Activated effector memory CD4-positive, alpha-beta T cell treated with Interleukin-2 at 50 U/mL for 16 hours (primary cell): ENCODE results near the gene SPATA19.

Experiments
- DNase-seq: peaks from one replicate; pipeline ENCODE4 v3.0.0-alpha.2; 2020

SPATA19 gene

DNA sequence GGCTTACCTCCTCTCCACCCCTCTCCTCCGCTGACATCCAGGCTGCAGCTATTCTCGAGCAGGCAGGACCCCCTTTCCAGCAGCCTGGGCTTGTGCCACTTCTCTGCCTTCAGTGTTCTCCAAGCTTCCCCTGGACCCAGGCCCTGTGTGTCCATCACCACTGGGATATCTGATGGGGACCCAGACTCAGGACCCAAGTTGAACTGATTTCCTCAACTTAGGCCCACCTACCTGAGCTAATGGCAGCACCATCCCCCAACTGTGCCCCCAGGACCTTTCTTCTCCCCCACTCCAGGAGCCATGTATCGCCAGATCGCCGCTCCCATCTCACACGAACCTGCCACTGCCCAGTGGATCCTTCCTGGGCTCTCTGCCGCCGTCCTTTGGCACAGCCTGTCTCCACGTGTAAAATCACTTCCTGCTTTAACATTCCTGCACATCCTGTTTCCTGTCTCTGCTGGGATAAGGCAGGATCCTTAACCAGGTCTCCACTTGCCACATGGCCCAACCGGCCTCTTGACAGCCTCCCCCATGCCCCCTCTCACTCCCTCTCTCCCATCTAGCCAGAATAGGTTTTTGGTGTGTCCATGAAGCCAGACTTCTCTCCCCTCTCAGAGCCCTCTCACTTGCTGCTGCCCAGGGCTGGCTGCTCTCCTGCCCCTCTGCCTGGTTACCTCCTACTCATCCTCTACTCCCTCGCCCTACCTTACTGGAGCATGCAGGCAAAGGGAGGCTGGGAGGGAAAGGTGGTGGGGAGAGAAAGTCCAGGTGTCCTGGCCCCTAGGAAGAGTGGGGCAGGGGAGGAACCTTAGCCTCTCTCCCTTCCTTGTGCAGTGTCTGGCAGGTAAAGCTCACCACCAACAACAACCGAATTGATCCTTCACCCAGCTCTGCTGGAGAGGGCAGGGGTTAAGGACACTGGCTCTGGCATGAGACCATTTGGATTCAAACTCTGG lies 9.4 kb downstream of the SPATA19 start:
- DNase-seq: no peak

DNA sequence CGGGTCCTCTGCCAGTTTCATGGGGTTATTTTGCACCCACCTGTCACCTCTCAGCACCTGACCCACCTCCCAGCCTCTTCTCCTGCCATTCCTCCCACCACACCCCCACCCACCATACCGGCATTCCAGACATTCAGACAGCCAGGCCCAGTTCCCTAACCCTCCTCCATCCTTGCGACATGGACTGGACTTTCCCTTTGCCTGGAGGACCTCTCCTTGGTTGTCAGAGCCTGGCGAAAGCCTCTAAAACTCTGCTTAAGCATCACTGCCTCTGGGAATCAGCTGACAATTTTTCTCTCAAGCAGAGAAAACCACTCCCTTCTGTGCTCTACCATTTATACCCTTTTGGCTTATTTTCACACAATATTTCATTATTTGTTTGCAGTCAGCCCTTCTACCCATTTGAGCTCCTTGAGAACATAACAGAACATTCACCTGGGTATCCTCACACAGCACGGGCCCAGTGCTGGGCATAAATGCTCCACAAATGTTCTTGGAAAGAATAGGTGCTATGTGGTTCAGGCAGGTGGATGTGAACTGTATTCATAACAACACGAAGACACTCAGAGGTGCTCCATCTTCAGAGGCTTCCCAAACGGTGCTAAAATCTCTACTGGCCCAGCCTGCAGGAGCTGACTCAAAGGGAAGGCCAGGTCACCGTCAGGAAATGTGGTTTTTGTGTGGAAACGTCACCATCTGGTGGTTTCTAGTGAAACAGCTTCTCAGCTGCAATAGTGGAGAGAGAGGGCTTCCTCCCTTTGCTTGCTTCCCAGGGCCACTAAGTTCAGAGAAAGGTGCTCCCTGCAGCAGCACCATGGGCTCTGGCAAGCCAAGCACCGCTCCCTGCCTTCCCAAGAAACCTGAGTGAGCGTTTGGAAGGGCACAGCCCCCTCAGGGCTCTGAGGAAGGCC lies 10.4 kb downstream of the SPATA19 start:
- DNase-seq: no peak

DNA sequence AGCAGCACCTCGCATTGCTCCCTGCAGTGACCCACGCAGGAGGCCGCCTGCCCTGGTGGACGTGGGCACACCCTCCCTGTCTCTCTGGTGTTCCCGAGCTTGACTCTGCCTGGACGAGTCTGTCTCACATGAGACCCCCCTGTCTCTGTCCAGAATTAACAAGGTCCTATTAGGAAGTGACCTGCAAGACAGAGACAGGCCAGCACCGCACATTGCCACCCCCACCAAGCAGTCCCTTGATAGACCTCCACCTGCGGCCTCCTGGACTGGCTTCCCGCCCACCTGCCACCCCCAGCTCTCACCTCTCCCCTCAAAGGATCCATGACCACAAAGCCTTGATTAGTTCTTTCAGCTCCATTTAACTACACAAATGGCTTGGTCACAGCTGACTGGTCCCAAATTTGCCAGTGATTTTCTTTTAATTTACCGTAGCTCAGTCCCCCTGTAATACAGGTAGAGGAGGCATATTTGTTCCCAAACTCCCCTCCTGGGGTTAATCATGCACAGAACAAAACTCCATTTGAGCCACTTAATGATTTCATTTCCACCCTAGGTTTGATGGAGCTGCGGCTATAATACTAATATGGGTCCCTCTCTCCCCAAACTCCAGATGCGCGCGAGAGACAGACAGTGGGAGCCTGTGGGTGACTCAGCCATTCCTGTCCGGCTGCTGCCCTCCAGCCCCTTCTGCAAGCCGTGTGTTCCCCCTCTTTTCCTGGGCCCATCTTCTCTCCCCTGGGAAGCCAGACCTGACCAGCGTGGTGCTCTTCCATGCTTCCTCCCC lies 11.2 kb downstream of the SPATA19 start:
- no peak for DNase-seq

DNA sequence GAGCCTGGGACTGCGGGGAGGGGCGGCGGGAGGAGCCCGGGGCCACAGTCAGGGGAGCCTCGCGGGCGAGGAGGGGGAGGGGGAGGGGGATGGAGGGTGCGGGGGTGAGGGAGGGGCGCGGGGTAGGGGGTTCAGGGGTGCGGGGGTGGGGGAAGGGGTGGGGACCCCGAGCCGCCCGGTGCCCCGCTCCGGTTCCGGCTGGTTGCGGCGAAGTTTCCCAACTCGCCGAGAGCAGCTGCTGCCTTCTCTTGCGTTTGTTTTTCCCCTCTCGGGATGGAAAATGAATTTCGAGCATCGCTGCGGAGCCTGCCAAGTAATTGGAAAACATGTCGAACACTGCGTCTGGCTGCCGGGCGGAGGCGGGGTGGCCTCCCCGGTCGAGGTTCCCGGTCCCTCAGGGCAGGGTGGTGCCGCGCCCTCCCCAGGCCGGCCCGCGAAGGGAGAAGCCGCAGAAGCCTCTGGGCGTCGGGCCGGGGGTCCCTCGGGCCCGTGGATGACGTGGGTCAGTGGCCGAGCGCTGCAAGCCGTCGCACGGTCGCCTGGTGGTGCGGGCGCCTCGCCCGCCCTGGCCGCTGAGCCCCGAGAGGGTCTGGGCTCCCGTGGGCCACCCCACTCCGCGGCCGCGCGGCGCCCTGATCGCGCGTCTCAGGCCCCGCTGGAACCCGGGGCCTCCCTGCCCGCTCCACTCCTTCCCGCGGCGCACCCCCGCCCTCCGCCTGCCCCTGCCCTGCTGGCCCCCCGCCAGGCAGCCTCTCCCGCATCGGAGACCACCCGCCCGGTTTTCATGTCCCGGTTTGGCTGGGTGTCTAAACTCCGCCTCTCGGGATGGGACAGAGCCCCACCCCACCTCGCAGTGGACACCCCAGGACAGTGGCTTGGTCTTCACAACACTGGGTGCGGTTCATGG lies 12.1 kb downstream of the SPATA19 start:
- no peak for DNase-seq

DNA sequence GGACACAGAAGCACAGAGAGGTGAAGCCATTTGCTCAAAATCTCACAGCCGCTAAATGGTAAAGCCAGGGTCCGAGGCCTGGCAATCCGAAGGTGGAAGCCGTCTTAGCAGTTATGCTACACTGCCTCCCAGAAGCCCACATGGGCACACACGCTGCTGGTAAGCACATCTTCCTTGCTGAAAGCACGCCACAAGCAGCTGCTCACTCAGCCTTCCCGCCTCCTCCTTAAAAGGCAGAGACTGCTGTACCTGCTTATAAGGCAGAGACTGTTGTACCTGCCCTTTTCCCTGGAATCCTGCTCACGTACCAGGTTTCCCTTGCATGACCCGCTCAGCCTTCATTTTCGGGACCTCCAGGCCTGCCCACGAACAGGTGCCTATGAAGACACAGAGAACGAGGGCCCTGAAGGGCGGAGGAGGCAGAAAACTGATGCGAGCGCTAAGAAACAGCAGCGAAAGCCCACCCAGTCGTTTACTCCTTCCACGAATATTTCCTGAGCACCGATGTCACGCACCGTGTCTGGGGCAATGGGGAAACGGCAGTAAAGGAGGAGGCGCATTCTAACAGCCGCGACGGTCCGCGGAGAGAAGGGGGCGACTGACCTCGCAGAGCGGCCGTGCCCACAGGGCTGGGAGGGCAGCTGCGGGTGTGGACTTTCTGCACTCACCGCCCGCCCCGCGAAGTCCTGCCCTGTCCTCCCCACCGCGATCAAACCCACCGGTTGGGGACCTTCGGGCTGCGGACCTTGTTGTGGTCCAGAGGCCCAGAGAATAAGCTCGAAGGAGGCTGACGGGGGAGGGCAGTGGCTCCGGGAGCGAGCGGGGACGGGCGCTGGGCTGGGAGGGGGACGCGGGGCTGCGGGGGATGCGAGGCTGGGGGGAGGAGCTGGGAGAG lies 13.0 kb downstream of the SPATA19 start:
- DNase-seq: no peak

DNA sequence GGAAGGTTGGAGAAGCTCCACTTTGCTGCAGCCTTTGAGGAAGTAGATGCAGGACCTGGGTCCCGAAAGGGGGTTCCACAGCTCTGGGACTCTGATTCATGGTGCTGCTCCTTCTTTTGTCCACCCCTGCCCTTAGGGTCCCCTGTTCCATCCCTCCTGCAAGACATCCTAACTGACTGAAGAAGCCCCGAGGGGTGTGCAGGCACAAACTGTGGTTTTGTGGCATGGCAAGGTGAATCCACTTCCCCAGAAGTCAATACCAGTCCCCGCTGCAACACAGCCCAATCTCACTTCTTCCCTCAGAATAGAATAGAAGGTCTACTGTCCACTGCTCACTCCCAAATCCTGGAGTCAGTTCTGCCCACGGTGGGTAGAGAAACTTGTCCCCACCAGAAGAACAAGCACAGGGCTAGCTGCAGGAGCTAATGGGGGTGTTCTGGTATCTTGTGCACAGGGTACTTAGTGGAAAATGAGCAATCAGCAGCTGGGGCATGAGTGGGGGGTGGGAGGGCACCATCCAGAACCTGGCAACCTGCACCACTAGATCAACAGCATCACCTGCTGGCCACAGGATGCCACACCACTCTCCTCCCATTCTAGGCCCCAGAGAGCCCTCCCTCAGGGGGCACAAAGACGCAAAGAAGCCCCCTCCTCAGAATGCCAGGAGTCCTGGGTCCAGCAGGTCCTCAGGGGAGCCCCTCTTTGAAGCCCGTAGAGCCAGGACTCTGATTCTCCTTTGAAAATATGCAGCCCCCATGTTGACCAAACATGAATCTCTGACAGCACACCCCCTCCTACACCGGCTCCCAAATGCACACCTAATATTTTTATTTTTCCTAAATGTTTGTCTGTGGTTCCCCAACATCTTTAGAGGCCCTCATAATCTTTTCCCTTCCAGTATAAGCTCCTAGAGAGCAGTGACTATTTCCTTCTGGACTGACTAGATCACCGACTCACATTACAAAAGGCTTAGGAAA lies 14.1 kb downstream of the SPATA19 start:
- no peak for DNase-seq

DNA sequence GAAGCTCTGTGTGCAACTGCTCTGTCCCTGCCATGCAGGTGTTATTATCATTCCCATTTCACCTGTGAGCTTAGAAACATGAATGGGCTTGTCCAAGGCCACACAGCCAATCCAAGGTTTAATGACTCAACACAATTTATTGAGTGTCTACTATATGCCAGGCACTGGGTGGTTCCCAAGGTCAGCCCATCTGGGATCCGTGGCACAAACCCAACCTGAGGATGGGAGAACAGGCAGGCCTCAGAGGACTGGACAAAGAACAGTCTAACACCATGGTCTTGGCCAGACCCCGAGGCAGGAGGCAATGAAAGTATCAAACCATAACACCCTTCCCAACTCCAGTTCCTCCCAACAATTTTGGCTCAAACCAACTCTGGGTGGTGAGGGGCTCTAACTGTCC lies 15.7 kb downstream of the SPATA19 start:
- DNase-seq: no peak

DNA sequence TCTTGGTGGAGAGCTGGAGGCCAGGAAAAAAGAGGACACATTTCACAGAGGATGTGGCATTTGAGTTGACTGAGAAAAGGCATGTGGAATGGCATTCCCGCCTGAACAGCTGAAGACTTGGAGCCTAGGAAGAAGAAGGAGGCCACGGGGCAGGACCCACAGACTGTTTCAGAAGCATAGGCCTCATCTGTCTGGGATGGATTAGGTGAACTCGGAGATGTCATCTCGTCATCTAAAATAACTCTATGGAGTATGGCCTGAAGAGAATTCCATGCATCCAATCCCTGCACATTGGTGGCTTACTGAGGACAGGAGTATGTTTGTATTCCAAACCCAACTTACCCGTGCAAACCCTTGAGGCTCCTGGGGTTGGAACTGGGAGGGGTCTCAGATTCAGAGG lies 16.4 kb downstream of the SPATA19 start:
- DNase-seq: no peak

DNA sequence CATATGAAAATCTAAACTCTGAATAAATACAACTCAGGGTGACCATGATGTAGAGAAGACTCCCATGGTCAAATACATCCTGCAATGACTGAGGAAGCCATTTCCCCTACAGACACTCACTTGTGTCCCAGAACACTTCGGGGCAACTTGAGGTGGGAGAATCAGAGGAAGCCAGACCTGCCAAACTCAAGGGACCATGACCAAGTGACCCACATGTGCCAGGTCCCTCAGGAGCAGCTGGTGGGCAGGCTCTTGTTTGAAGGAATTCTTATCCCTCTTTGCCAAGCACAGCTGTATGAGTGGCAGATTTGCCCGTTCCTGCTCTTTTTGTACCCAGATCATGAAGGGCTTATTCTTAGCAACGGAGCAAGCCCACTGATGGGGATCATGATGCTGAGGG lies 17.8 kb downstream of the SPATA19 start:
- no peak for DNase-seq

DNA sequence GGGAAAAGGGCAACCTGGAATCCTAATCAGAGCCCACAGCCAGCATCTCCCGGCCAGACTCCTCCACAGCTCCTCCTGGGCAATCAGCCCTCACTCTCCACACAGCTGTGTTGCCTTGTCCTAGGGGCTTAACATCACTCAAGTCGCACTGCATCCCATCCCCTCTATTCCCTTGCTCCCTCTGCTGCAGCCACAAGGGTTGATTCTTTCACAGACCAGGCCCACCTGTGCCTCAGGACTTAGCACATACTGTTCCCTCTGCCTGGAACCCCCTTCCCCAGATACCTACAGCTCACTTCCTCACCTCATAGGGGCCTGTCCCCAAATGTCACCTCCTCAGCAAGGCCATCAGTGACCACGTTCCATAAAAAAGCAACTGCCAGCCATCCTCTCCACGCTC lies 18.4 kb downstream of the SPATA19 start:
- DNase-seq: no peak

DNA sequence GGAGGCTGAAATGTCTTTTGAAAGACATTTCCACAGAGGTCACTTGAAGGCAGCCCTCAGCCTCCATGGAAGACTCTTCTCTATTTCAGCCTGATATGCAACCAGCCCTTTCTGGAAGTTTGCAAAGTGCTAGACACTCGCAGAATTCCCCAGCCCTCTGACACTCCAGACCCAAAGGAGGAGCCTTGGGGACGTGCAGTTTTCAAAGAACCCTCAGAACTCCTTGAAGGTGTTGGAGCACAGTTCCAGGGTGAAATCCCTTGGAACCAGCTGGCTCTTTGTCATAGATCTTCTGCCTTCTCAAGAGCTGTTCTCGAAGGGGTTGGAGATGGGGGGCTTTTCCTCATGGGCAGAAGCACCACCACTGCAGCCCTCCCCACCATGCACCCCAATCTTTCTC lies 19.6 kb downstream of the SPATA19 start:
- no peak for DNase-seq

DNA sequence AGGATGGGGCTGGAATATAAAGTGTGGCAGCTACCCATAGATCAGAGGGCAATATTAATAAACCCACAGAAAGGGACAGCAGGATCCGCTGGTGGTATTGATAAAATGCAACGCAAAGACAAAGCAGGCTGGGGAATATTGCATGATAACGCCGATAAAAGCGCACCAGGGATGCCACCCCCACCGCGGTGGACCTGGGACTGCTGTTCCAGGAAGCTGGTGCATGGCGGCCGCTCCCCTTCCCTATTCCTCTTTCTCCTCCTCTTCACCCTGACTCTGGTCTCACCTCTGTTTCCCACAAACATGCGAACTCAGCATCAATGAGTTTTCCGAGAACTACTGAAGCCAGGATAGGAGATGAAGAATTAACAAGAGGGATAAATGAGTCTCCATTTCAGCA lies 20.2 kb downstream of the SPATA19 start:
- no peak for DNase-seq

DNA sequence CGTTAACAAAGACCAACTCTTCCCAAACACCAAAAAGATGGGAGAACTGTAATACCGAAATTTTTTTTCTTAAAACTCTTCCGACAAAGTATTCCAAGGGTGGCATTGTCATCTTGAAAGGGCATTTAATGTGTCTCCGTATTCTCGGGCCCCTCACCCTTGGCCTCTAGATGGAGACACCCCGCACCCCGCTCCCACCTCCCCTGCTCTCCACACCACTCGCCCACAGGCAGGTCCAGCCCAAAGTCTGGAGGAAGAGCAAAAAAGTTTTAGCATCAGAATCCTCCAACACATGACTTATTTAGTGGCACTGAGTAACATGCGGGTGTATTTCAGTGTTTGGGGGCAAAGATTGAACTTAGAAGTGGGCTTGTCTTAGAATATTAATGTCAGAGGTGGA lies 20.7 kb downstream of the SPATA19 start:
- no peak for DNase-seq

DNA sequence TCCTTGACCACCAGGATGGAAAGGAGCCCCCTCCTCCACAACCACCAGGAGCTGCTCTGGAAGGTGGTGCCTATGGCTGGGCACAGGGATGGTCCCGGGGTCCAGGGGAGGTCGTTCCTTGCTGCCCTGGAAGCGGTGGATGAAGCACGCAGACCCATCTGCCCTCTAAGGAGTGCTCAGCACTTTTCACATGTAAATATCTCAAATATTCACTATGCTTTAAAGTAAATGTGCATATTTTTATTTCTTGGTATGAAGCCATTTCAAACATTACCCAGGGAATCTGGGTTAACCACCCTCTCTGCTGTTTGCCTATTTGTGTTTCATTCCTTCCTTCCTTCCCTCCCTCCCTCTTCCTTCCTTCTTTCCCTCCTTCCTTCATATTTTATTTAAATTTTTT lies 21.7 kb downstream of the SPATA19 start:
- DNase-seq: no peak

DNA sequence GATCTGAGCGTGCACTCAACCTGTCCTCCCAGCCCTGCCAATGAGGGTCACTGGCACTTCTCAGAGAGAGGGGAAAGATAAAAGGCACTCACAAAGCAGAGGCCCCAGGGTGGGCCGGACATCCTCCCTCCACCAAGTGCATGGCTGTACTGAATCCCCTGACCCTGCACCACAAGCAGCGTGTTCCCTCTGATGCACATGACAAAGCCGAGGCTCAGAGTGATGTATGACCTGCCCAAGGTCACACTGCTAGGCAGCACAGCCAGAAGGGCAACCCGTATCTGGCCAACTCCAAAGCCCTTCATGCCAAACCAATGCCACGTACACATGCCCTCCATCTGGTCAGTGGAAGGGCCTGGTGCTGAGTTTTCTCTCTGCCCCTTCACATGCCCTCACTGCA lies 22.1 kb downstream of the SPATA19 start:
- DNase-seq: no peak

DNA sequence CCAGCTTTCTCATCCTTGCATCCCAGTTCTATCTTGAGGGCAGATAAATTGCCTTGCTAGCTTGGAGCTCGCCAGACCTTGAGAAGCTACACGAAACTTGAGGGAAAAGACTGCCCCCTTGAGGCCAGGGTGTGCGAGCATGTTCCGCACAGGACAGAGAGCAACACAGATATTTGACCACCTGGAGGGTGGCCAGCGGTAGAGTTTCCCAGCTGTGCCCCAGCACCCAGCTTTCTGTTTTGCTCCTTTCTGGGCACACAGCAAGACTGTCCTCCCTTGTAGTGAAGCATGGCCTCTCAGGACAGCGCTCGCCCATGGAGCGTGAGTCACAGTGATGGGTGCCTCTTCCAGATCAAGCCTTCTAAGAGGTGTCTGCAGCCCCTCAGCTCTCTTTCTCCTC lies 23.5 kb downstream of the SPATA19 start:
- DNase-seq: no peak

DNA sequence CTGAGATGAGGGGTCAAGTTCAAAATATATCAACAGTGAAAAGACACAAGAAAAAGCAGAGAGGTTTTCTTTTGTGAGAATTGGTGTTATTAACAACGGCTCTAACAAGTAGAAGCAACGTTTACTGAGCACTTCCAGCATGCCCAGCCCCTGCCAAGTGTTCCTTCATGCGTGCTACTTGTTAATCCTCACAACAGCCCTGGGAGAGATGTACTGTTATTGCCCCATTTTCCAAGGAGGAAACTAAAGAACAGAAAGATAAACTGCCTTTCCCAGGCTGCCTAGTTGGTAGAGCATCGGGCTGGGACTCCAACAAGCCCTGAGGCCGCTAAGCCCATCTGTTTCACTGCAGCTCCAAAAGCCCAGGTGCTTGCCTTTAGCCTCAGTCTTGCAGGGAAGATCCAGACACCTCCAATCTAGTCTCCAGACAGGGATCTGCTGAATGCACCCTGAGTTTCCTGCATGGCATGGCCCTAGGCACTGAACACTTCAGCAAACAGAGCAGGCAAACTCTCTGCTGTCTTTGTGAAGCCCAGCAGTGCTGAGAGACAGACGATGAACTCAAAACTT lies 25.5 kb downstream of the SPATA19 start:
- DNase-seq: no peak

DNA sequence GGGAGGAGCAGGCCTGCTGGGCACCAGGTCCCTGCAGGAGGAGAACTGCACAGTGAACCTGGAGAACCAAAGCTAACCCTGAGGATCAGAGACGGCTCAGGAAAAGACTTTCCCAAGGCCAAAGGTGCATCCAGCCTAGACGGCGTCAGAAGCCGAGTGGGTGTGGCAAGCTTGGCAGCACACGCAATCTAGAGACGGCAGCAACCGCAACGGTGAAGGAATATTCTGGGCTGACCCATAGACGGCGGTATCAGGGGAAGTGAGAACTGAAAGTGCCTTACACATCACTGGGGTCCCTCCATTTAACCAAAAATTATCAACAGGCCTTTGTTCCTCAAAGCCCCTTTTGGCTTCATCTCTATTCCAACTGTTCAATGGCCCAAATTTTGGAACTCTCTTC lies 26.2 kb downstream of the SPATA19 start:
- DNase-seq: no peak

DNA sequence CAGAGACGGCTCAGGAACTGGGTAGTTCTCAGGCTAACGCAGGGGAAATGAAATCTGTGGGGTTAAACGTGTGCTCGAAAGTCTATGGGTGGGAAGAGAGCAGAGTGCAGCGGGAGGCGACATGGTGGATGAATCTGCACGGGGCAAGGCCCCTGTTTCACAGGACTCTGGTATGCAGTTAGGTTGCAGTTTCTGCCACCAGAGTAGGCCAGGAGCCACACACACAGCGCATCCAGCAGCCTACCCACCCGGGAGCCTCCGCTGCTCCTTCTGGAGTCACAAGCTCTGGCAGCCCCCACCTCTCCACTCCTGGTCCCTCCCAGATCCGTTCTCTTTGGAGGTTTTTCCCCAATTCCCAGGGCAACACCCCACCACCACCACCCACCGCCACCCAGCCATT lies 27.0 kb downstream of the SPATA19 start:
- DNase-seq: no peak
